GM18909 (cell line): ENCODE results near the gene CHMP1A.
A peak's percentile ranks its signal among the peaks of the same experiment; 100 is the strongest.
"Not testable (repeated sequence)": the region's sequence is repeated elsewhere in the genome, so short reads cannot be mapped to it uniquely, and the experiment has no call there.

Experiments
- ATAC-seq: cut with Tn5 transposase; IDR thresholded peaks from one replicate; pipeline ENCODE4 v1.9.1; 2021; ENCODE audit warnings: mild to moderate bottlenecking; ENCODE audit not compliant: unreplicated experiment, poor library complexity

CHMP1A gene

GRCh38 chr16:89693289-89693731 is 35.8 kb upstream of the CHMP1A start:
- ATAC-seq = no peak

DNA sequence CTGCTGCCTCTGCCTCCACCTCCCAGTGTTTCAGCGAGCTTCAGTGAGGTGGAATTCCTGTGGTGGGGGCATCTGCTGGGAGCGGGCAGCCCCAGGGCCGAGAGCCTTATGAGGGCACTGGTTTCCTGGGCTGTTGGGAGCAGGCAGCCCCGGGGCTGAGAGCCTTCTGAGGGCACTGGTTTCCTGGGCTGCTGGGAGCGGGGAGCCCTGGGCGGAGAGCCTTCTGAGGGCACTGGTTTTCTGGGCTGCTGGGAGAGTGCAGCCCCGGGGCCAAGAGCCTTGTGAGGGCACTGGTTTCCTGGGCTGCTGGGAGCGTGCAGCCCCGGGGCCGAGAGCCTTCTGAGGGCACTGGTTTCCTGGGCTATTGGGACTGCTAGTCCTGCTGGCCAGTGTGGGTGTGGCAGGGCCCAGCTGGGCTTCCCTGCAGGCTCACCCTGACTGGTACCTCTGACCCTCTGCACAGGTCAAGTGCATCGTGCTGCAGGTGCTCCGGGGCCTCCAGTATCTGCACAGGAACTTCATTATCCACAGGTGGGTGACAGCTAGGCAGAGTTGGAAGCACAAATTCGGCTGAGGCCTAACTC is 34.6 kb upstream of the CHMP1A start:
- ATAC-seq = no peak

- no peak for ATAC-seq
These were observed 33.9 kb upstream of the CHMP1A start for GRCh38 chr16:89691231-89691985.

GRCh38 chr16:89690392-89690901 is 32.9 kb upstream of the CHMP1A start:
- no peak for ATAC-seq

DNA sequence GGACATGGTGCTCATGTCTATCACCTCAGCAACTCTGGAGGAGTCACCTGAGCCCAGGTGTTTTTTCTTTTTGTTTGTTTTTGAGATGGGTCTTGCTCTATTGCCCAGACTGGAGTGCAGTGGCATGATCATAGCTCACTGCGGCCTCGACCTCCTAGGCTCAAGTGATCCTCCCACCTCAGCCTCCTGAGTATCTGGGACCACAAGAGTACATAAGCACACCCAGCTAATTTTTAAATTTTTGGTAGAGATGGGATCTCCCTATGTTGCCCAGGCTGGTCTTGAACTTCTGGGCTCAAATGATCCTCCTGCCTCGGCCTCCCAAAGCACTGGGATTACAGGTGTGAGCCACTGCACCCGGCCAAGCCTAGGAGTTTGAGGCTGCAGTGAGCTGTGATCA is 32.1 kb upstream of the CHMP1A start:
- not testable (repeated sequence) for ATAC-seq

GRCh38 chr16:89689142-89689541 is 31.6 kb upstream of the CHMP1A start:
- ATAC-seq = no peak

DNA sequence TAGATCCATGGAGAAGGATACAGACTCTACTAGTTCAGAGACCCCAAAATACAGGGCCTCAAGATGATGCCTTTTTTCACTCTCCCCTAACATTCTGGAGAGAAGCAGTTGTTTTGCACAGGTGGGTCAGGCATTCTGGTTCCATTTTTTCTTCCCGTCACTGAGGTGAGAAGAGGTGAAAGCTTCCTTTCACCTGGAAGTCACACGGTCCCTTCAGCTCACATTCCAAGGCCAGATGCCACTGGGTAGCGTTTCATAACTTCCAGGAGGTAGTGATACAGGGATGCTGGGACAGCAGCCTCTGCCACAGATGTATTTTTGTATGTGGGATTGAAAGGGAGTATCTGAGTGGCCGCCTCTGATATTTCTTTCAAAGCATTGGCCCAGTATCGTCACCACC is 30.9 kb upstream of the CHMP1A start:
- no peak for ATAC-seq

DNA sequence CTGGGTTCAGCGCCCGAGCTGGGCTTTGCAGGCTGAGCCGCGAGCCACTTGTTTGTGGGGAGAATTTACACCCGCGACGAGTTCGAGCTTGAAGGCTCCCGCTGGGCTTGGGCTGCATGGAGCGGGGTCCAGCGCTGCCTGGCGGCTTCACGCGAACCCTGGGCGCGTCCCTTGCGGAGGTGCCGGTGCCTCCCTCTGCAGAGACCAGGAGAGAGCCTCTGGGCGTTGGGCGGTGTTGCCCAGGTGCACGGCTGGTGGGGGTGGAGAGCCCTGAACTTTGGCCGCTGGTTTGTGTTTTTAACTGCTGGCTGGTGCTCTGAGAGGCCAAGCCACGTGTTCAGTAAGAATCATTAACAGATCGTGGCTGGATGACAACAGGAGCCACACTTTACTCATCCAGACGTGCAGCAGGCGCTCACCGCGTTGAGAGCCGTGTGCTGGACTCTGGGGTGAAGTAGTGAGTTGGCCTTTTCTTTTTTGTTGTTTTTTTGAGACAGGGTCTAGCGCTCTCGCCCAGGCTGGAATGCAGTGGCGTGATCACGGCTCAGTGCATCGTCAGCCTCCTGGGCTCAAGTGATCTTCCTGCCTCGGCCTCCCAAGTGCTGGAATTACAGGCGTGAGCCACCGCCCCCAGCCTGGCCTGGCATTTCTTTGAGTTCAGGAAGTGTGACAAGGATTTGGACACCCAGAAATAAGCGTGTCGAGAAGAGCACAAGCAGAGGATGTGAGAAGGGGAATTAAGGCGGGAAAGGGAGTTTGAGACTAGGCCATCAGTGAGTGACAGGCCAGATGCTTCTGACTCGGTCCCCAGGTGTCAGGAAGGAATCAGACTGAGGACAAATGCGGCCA is 29.8 kb upstream of the CHMP1A start:
- ATAC-seq = peak; percentile 60

DNA sequence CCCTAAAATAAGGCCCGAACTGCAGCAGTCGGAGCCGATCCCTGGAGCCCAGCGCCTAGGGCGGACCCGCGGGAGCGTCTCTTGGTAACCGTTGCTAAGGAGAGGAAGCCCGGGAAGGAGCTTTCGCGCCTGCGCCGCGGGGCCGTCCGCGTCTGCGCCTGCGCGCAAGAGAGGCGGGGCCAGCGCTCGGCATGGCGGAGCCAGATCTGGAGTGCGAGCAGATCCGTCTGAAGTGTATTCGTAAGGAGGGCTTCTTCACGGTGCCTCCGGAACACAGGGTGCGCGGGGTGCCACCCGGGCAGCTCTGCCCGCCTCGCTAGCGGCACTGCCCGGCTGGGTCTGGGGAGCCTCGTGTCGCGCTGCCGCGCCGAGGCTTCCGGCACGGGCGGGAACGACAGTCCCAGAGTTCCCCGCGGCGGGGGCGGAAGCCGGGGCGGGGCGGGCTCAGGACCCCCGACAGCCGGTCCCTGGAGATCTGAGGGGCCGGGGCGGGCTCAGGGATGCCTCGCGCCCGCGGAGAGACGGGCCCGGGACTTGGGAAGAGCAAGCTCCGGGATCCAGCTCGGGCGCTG is 29.1 kb upstream of the CHMP1A start, which contains the start of gene CDK10:
Gene CDK10, plus strand, starts transcription at position 170 of the 572 bp plus-strand sequence. Its CDS starts 22 bp downstream, at position 192.
- peak; percentile 83 for ATAC-seq

DNA sequence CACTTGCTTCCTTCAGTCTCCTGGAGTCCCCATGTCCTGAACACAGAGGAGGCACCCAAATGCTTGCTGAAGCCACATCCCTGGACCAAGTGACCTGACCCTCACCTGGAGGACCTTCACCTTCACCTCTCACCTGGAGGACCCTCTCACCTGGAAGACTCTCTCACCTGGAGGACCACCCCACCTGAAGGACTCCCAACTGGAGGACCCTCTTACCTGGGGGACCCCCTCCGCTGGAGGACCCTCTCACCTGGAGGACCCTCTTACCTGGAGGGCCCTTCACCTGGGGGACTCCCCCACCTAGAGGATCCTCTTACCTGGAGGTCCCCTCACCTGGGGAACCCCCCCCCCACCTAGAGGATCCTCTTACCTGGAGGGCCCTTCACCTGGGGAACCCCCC is 28.4 kb upstream of the CHMP1A start:
- ATAC-seq = no peak

- ATAC-seq = no peak
These were observed 20.8 kb upstream of the CHMP1A start for GRCh38 chr16:89678258-89678657.

GRCh38 chr16:89672177-89672941 is 14.9 kb upstream of the CHMP1A start:
- ATAC-seq = no peak

- not testable (repeated sequence) for ATAC-seq
These were observed 14.1 kb upstream of the CHMP1A start for GRCh38 chr16:89671565-89671964.

DNA sequence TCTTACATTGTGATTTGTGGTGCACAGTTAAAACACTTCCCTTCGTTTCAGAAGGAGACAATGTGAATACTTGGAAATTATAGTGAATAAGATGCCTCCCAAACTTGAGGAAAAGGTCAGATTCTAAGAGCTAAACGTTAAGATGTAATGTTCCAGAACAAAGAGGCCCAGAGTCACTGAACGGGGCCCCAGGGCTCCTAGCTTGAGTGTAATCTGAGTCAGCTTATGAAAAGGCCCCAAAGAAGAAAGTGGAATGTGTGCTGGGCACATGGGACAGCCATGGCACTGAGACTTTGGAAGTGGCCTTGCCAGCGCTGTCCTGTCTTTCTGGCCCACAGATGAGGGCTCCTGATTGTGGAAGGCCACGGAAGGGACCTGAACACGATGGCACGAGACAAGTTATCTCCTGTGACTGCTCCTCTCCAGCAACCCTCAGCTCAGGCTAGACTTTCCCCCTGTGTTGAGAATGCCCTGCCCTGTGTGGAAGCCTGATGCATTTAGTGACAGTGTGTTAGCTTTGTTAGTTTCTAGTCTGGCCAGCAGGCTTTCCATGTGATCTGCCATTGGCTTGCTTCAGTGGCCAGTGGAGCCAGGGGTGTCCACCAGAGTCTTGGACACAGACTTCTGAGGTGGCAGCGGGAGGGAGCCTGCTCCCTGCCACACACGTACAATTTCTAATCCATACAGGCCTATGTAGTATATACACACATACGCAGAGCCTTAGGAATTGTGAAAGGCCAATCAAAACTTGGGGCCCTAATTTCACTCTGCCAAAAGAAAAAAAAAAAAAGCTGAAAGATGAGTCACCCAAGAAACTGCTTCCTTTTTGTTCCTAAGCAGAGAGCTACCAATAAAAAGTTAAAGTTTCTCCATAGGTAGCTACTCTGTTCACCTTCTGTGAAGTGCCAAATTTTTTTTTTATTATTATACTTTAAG is 13.3 kb upstream of the CHMP1A start:
- no peak for ATAC-seq

DNA sequence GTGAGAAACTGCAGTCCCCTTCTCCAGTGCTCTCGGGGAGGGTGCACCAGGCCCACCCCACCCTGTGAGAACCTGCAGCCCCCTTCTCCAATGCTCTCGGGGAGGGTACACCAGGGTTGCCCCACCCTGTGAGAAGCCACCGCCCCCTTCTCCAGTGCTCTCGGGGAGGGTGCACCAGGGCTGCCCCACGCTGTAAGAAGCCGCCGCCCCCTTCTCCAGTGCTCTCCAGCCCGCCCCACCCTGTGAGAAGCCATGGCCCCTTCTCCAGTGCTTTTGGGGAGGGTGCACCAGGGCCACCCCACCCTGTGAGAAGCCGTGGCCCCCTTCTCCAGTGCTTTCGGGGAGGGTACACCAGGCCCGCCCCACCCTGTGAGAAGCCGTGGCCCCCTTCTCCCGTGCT is 12.2 kb upstream of the CHMP1A start:
- ATAC-seq = no peak

DNA sequence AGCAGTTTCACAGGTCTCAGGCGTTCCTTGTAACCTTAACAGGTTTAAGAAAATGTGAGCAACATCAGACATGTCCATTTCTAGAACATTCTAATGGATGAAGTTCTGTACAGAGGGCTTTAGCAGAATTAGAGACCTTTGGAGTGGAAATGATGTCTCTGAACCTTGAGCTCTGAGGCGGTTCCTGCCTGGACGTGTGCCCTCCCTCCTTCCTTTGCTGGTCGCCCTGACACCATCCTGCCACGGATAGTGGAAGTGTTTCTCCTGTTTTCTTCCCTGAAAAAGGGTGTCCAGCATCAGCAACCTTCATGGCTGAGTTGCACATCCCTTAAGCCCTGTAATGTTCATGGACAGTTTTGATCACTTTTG is 11.3 kb upstream of the CHMP1A start:
- no peak for ATAC-seq

- no peak for ATAC-seq
These were observed 10.1 kb upstream of the CHMP1A start for GRCh38 chr16:89667633-89668032.

GRCh38 chr16:89667000-89667399 is 9.5 kb upstream of the CHMP1A start:
- not testable (repeated sequence) for ATAC-seq

DNA sequence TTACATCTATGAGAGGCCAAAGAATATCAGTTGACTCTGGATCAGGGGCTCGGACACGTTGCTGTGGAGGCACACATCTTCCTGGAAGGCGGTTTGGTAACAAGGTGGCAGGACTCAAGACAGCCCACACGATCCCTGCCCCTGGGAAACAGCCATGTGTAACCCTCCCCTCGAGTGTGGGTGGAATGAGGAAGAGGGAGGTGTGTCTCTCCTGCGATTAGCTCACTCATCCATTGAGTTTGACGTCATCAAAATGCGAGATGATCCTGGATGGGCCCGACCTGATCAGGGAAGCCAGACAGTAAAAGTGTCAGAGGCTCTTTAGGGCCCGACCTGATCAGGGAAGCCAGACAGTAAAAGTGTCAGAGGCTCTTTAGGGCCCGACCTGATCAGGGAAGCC is 6.7 kb upstream of the CHMP1A start:
- ATAC-seq = not testable (repeated sequence)
